Activated T-cell treated with anti-CD3 and anti-CD28 coated beads, Interleukin-2, amount 50 U/mL, for 4 hours (primary cell): Measurements from ENCODE around the gene CNTNAP5. TPM values are rescaled to one million over a fixed set of nuclear protein-coding genes. Genes with fewer than 3 reads are reported as not detected.

Source experiments
- ATAC-seq, 2 donors: fragments of 200-7000 bp; cut with Tn5 transposase; one replicate each; pipeline ENCODE4 v1.10.0; 2021
- DNase-seq: peaks from one replicate; pipeline ENCODE4 v3.0.0-alpha.2; 2020
- H3K27me3 Mint-ChIP-seq: one replicate; pipeline ENCODE4 v1.8.0; 2021; ENCODE audit warnings: low read depth, mixed read lengths
- H3K36me3 Mint-ChIP-seq: one replicate; pipeline ENCODE4 v1.8.0; 2022; ENCODE audit warnings: mixed read lengths; ENCODE audit not compliant: insufficient read depth
- H3K4me1 Mint-ChIP-seq: one replicate; pipeline ENCODE4 v1.8.0; 2021; ENCODE audit warnings: low read depth, mixed read lengths
- H3K4me3 Mint-ChIP-seq: one replicate; pipeline ENCODE4 v1.8.0; 2021; ENCODE audit warnings: mild to moderate bottlenecking, moderate library complexity, mixed read lengths
- H3K9me3 Mint-ChIP-seq: one replicate; pipeline ENCODE4 v1.8.0; 2021; ENCODE audit warnings: mixed read lengths
- total RNA-seq, 3 donors: library from RNA; stranded (reverse); gene quantifications; one replicate each; pipeline ENCODE4 v1.2.1, GENCODE V29; 2021

CNTNAP5 gene
- total RNA-seq, 3 donors from 2014 or later: not detected

GRCh38 chr2:124824441-124824840 lies 799.4 kb downstream of the CNTNAP5 start:
- Mint-ChIP-seq H3K36me3 (no peaks in the 10 kb centered on the region), H3K9me3 (peaks cover 8% of the 10 kb centered on the region)

GRCh38 chr2:124832521-124832920 lies 807.4 kb downstream of the CNTNAP5 start:
- no peak for DNase-seq
- Mint-ChIP-seq H3K9me3 (peaks cover 3% of the 10 kb centered on the region), H3K4me3 (no peak overlapping the region), H3K27me3 (no peaks in the 10 kb centered on the region), H3K36me3 (no peaks in the 10 kb centered on the region), H3K4me1 (no peaks in the 10 kb centered on the region)
- no peak for ATAC-seq

More at GRCh38 chr2:124824441-124824840, 799.4 kb downstream of the CNTNAP5 start:
- ATAC-seq: no peak
- no peaks in the 10 kb centered on the region for H3K27me3 Mint-ChIP-seq
- H3K4me3 Mint-ChIP-seq: no peak overlapping the region
- DNase-seq: no peak
- H3K4me1 Mint-ChIP-seq: no peaks in the 10 kb centered on the region

GRCh38 chr2:124834331-124834730 lies 809.2 kb downstream of the CNTNAP5 start:
- no peak for ATAC-seq
- Mint-ChIP-seq H3K27me3 (no peaks in the 10 kb centered on the region), H3K9me3 (peaks cover 6% of the 10 kb centered on the region), H3K4me3 (no peak overlapping the region), H3K36me3 (no peaks in the 10 kb centered on the region), H3K4me1 (no peaks in the 10 kb centered on the region)
- no peak for DNase-seq

GRCh38 chr2:124835331-124835730 lies 810.2 kb downstream of the CNTNAP5 start:
- DNase-seq (no peak), ATAC-seq (no peak)
- Mint-ChIP-seq H3K9me3 (peaks cover 6% of the 10 kb centered on the region), H3K36me3 (no peaks in the 10 kb centered on the region), H3K27me3 (no peaks in the 10 kb centered on the region), H3K4me3 (no peak overlapping the region), H3K4me1 (no peaks in the 10 kb centered on the region)

GRCh38 chr2:124836416-124836815 lies 811.3 kb downstream of the CNTNAP5 start:
- no peak for ATAC-seq
- Mint-ChIP-seq H3K4me3 (no peak overlapping the region), H3K9me3 (peaks cover 9% of the 10 kb centered on the region)

GRCh38 chr2:124837496-124837895 lies 812.4 kb downstream of the CNTNAP5 start:
- Mint-ChIP-seq H3K4me3 (no peak overlapping the region), H3K27me3 (no peaks in the 10 kb centered on the region), H3K9me3 (peaks cover 11% of the 10 kb centered on the region), H3K4me1 (no peaks in the 10 kb centered on the region), H3K36me3 (no peaks in the 10 kb centered on the region)
- no peak for DNase-seq
- ATAC-seq: no peak

More at GRCh38 chr2:124836416-124836815, 811.3 kb downstream of the CNTNAP5 start:
- H3K27me3 Mint-ChIP-seq: no peaks in the 10 kb centered on the region
- H3K36me3 Mint-ChIP-seq: no peaks in the 10 kb centered on the region
- H3K4me1 Mint-ChIP-seq: no peaks in the 10 kb centered on the region
- no peak for DNase-seq

GRCh38 chr2:124838406-124838805 lies 813.3 kb downstream of the CNTNAP5 start:
- no peak for ATAC-seq
- no peak for DNase-seq
- H3K27me3 Mint-ChIP-seq: no peaks in the 10 kb centered on the region
- H3K9me3 Mint-ChIP-seq: peaks cover 11% of the 10 kb centered on the region
- H3K36me3 Mint-ChIP-seq: no peaks in the 10 kb centered on the region
- H3K4me3 Mint-ChIP-seq: no peak overlapping the region
- H3K4me1 Mint-ChIP-seq: no peaks in the 10 kb centered on the region

GRCh38 chr2:124867247-124867646 lies 842.2 kb downstream of the CNTNAP5 start:
- Mint-ChIP-seq H3K9me3 (peaks cover 8% of the 10 kb centered on the region), H3K4me3 (no peak overlapping the region), H3K36me3 (no peaks in the 10 kb centered on the region), H3K27me3 (no peaks in the 10 kb centered on the region), H3K4me1 (no peaks in the 10 kb centered on the region)
- DNase-seq (no peak), ATAC-seq (no peak)

GRCh38 chr2:124874219-124874618 lies 849.1 kb downstream of the CNTNAP5 start:
- Mint-ChIP-seq H3K4me3 (no peak overlapping the region), H3K36me3 (no peaks in the 10 kb centered on the region), H3K4me1 (no peaks in the 10 kb centered on the region), H3K9me3 (peaks cover 8% of the 10 kb centered on the region), H3K27me3 (no peaks in the 10 kb centered on the region)
- no peak for ATAC-seq
- no peak for DNase-seq

- H3K4me3 Mint-ChIP-seq: no peak overlapping the region
- no peaks in the 10 kb centered on the region for H3K27me3 Mint-ChIP-seq
- H3K36me3 Mint-ChIP-seq: no peaks in the 10 kb centered on the region
- ATAC-seq: no peak
- H3K9me3 Mint-ChIP-seq: peaks cover 8% of the 10 kb centered on the region
- no peaks in the 10 kb centered on the region for H3K4me1 Mint-ChIP-seq
- DNase-seq: no peak
Observed at GRCh38 chr2:124874676-124875075, 849.6 kb downstream of the CNTNAP5 start.

GRCh38 chr2:124875627-124876244 lies 850.6 kb downstream of the CNTNAP5 start:
- H3K36me3 Mint-ChIP-seq: no peaks in the 10 kb centered on the region

GRCh38 chr2:124877141-124877577 lies 852.1 kb downstream of the CNTNAP5 start:
- H3K9me3 Mint-ChIP-seq: peaks cover 4% of the 10 kb centered on the region
- no peak overlapping the region for H3K4me3 Mint-ChIP-seq
- no peaks in the 10 kb centered on the region for H3K27me3 Mint-ChIP-seq
- no peaks in the 10 kb centered on the region for H3K36me3 Mint-ChIP-seq
- ATAC-seq: no peak
- no peak for DNase-seq
- no peaks in the 10 kb centered on the region for H3K4me1 Mint-ChIP-seq

More at GRCh38 chr2:124875627-124876244, 850.6 kb downstream of the CNTNAP5 start:
- ATAC-seq (no peak), DNase-seq (no peak)
- no peaks in the 10 kb centered on the region for H3K4me1 Mint-ChIP-seq
- no peak overlapping the region for H3K4me3 Mint-ChIP-seq
- no peaks in the 10 kb centered on the region for H3K27me3 Mint-ChIP-seq
- H3K9me3 Mint-ChIP-seq: peaks cover 4% of the 10 kb centered on the region

- Mint-ChIP-seq H3K4me3 (no peak overlapping the region), H3K4me1 (no peaks in the 10 kb centered on the region), H3K27me3 (no peaks in the 10 kb centered on the region), H3K9me3 (peaks cover 9% of the 10 kb centered on the region), H3K36me3 (no peaks in the 10 kb centered on the region)
- ATAC-seq (no peak), DNase-seq (no peak)
Observed at GRCh38 chr2:124879640-124880039, 854.6 kb downstream of the CNTNAP5 start.

- no peak overlapping the region for H3K4me3 Mint-ChIP-seq
- H3K9me3 Mint-ChIP-seq: peaks cover 9% of the 10 kb centered on the region
- no peak for ATAC-seq
- H3K27me3 Mint-ChIP-seq: no peaks in the 10 kb centered on the region
- H3K36me3 Mint-ChIP-seq: no peaks in the 10 kb centered on the region
- H3K4me1 Mint-ChIP-seq: no peaks in the 10 kb centered on the region
- DNase-seq: no peak
Observed at GRCh38 chr2:124880995-124881394, 855.9 kb downstream of the CNTNAP5 start.

GRCh38 chr2:124882423-124882822 lies 857.3 kb downstream of the CNTNAP5 start:
- Mint-ChIP-seq H3K27me3 (no peaks in the 10 kb centered on the region), H3K36me3 (no peaks in the 10 kb centered on the region), H3K4me3 (no peak overlapping the region), H3K9me3 (peaks cover 9% of the 10 kb centered on the region), H3K4me1 (no peaks in the 10 kb centered on the region)
- ATAC-seq (no peak), DNase-seq (no peak)
